Osteoblast (primary cell): ENCODE data around the gene CDC27. TPM values are rescaled to one million over a fixed set of nuclear protein-coding genes. Genes with fewer than 3 reads are reported as not detected.

Experiments
- DNase-seq: peaks from one replicate; pipeline ENCODE4 v3.0.0; 2011; ENCODE audit warnings: low spot score, mixed read lengths; ENCODE audit not compliant: insufficient read length; ENCODE audit errors: missing footprints
- H2AFZ ChIP-seq: 2 replicates; pipeline ENCODE4 v1.6.0; 2011; ENCODE audit warnings: mild to moderate bottlenecking, low read length
- H3K27ac ChIP-seq: 2 replicates; pipeline ENCODE4 v1.5.1; 2011; ENCODE audit warnings: mild to moderate bottlenecking, low read depth, low read length, moderate library complexity
- H3K27me3 ChIP-seq: 2 replicates; pipeline ENCODE4 v1.6.0; 2012; ENCODE audit warnings: mild to moderate bottlenecking, control low read depth, inconsistent platforms, low read length, moderate library complexity; ENCODE audit not compliant: insufficient read depth
- H3K36me3 ChIP-seq: 2 replicates; pipeline ENCODE4 v1.5.1; 2011; ENCODE audit warnings: mild to moderate bottlenecking, low read length, control low read depth, moderate library complexity; ENCODE audit not compliant: insufficient read depth
- H3K4me1 ChIP-seq: 2 replicates; pipeline ENCODE4 v1.5.1; 2011; ENCODE audit warnings: mild to moderate bottlenecking, low read length, control low read depth, moderate library complexity; ENCODE audit not compliant: insufficient read depth
- H3K4me2 ChIP-seq: 2 replicates; pipeline ENCODE4 v1.6.0; 2011; ENCODE audit warnings: mild to moderate bottlenecking, low read length; ENCODE audit not compliant: insufficient read depth
- H3K4me3 ChIP-seq: fragments of 200-600 bp; sonication (generic); 3 replicates; pipeline ENCODE4 v1.5.1; 2012; ENCODE audit warnings: mild to moderate bottlenecking, low read length, inconsistent platforms; ENCODE audit not compliant: insufficient read depth
- H3K79me2 ChIP-seq: 2 replicates; pipeline ENCODE4 v1.6.0; 2012; ENCODE audit warnings: mild to moderate bottlenecking, low read length, control low read depth, inconsistent platforms; ENCODE audit not compliant: insufficient read depth
- H3K9me3 ChIP-seq: 2 replicates; pipeline ENCODE4 v1.5.1; 2011; ENCODE audit warnings: low read depth, low read length, control low read depth
- H4K20me1 ChIP-seq: 2 replicates; pipeline ENCODE4 v1.6.0; 2012; ENCODE audit warnings: mild to moderate bottlenecking, low read length, control low read depth; ENCODE audit not compliant: insufficient read depth
- CTCF ChIP-seq: IDR thresholded peaks from 2 replicates; pipeline ENCODE4 v1.5.1; 2011; ENCODE audit warnings: mild to moderate bottlenecking, low read depth, low read length, moderate library complexity; ENCODE audit errors: extremely low read depth
- total RNA-seq: library from RNA; depleted of rRNA; stranded (reverse); fragments of >200 nt; gene quantifications from 2 replicates; pipeline ENCODE4 v1.2.3, GENCODE V29; 2012

CDC27 gene
- total RNA-seq, 1 donor, result 80.3 TPM

GRCh38 chr17:47235923-47236322, 46.8 kb upstream of the CDC27 start:
- H4K20me1 ChIP-seq, result no peaks in the 10 kb centered on the region
- H3K79me2 ChIP-seq, result no peaks in the 10 kb centered on the region
- H3K36me3 ChIP-seq, result no peaks in the 10 kb centered on the region
- H3K4me2 ChIP-seq, result no peak overlapping the region
- H3K27me3 ChIP-seq, result no peaks in the 10 kb centered on the region
- no peak overlapping the region for H3K4me3 ChIP-seq
- H3K9me3 ChIP-seq, result no peaks in the 10 kb centered on the region
- no peak overlapping the region for H3K27ac ChIP-seq
- H3K4me1 ChIP-seq, result peaks cover 15% of the 10 kb centered on the region
- DNase-seq, result no peak
- no peak overlapping the region for H2AFZ ChIP-seq
- no peak for TF ChIP-seq CTCF

GRCh38 chr17:47235506-47235905, 46.4 kb upstream of the CDC27 start:
- Histone ChIP-seq H2AFZ (no peak overlapping the region), H3K27ac (no peak overlapping the region), H4K20me1 (no peaks in the 10 kb centered on the region), H3K9me3 (no peaks in the 10 kb centered on the region), H3K79me2 (no peaks in the 10 kb centered on the region), H3K36me3 (no peaks in the 10 kb centered on the region), H3K4me3 (no peak overlapping the region), H3K4me1 (peaks cover 12% of the 10 kb centered on the region), H3K27me3 (no peaks in the 10 kb centered on the region), H3K4me2 (no peak overlapping the region)
- no peak for TF ChIP-seq CTCF
- DNase-seq, result no peak

- no peak for TF ChIP-seq CTCF
- H4K20me1 ChIP-seq, result no peaks in the 10 kb centered on the region
- H3K36me3 ChIP-seq, result no peaks in the 10 kb centered on the region
- no peaks in the 10 kb centered on the region for H3K79me2 ChIP-seq
- H3K4me1 ChIP-seq, result peaks cover 10% of the 10 kb centered on the region
- H2AFZ ChIP-seq, result no peak overlapping the region
- no peak overlapping the region for H3K4me3 ChIP-seq
- DNase-seq, result no peak
- no peaks in the 10 kb centered on the region for H3K27me3 ChIP-seq
- no peak overlapping the region for H3K27ac ChIP-seq
- no peak overlapping the region for H3K4me2 ChIP-seq
- H3K9me3 ChIP-seq, result no peaks in the 10 kb centered on the region
These were observed 43.4 kb upstream of the CDC27 start for GRCh38 chr17:47232465-47232864.

- Histone ChIP-seq H3K27me3 (no peaks in the 10 kb centered on the region), H4K20me1 (no peaks in the 10 kb centered on the region), H3K4me2 (no peak overlapping the region), H3K4me1 (peaks cover 10% of the 10 kb centered on the region), H3K4me3 (no peak overlapping the region), H3K79me2 (no peaks in the 10 kb centered on the region), H3K9me3 (no peaks in the 10 kb centered on the region), H3K27ac (no peak overlapping the region), H3K36me3 (no peaks in the 10 kb centered on the region), H2AFZ (no peak overlapping the region)
- no peak for TF ChIP-seq CTCF
- no peak for DNase-seq
These were observed 42.8 kb upstream of the CDC27 start for GRCh38 chr17:47231866-47232265.
